Liver (tissue), 9 donors: Measurements from ENCODE around the gene EEF1A1. TPM values are rescaled to one million over a fixed set of nuclear protein-coding genes. Genes with fewer than 3 reads are reported as not detected.
"Not testable (repeated sequence)": the region's sequence is repeated elsewhere in the genome, so short reads cannot be mapped to it uniquely, and the experiment has no call there.

Experiments
- DNase-seq: peaks from one replicate; pipeline ENCODE4 v3.0.0-alpha.2; 2017; ENCODE audit warnings: low spot score
- H3K27ac ChIP-seq, 2 donors: one replicate each; pipeline ENCODE4 v1.7.0; 2013; ENCODE audit warnings: inconsistent platforms in 2 of 2, low read length in 2 of 2, control low read depth in 1 of 2, low read depth in 1 of 2, mild to moderate bottlenecking in 1 of 2
- H3K27me3 ChIP-seq, 4 donors: one replicate each; pipeline versions ENCODE4 v1.6.1 to v1.7.0; 2013; ENCODE audit warnings: low read length in 3 of 4, inconsistent platforms in 1 of 4, mild to moderate bottlenecking in 1 of 4, moderate library complexity in 1 of 4; ENCODE audit not compliant: control insufficient read depth in 4 of 4, insufficient read depth in 4 of 4
- H3K36me3 ChIP-seq, 4 donors: one replicate each; pipeline versions ENCODE4 v1.6.1 to v1.7.0; 2013; ENCODE audit warnings: low read length in 3 of 4, mild to moderate bottlenecking in 3 of 4, low read depth in 1 of 4, moderate library complexity in 1 of 4; ENCODE audit not compliant: control insufficient read depth in 4 of 4, insufficient read depth in 3 of 4
- H3K4me1 ChIP-seq, 4 donors: one replicate each; pipeline versions ENCODE4 v1.6.1 to v1.7.0; 2013; ENCODE audit warnings: low read length in 3 of 4, mild to moderate bottlenecking in 3 of 4, moderate library complexity in 1 of 4; ENCODE audit not compliant: control insufficient read depth in 4 of 4, insufficient read depth in 4 of 4
- H3K4me3 ChIP-seq, 3 donors: one replicate each; pipeline versions ENCODE4 v1.6.1 to v1.7.0; 2013; ENCODE audit warnings: low read length in 3 of 3, control low read depth in 1 of 3, low read depth in 1 of 3, mild to moderate bottlenecking in 1 of 3
- H3K9ac ChIP-seq, 2 donors: one replicate each; pipeline ENCODE4 v1.7.0; 2013; ENCODE audit warnings: low read length in 2 of 2, mild to moderate bottlenecking in 2 of 2, moderate library complexity in 2 of 2, control low read depth in 1 of 2, low read depth in 1 of 2
- H3K9me3 ChIP-seq, 4 donors: one replicate each; pipeline versions ENCODE4 v1.6.1 to v1.7.0; 2013; ENCODE audit warnings: low read length in 3 of 4; ENCODE audit not compliant: control insufficient read depth in 4 of 4
- ATF3 ChIP-seq: IDR thresholded peaks from 2 replicates; pipeline ENCODE4 v1.6.1; 2016; ENCODE audit warnings: antibody characterized with exemption
- CTCF ChIP-seq: fragments of 150-350 bp; IDR thresholded peaks from 2 replicates; pipeline ENCODE4 v1.5.1; 2017; ENCODE audit warnings: improper control_type of control experiment, low read depth, low read length; ENCODE audit not compliant: missing input control
- EGR1 ChIP-seq, 2 donors: IDR thresholded peaks; 2 replicates each; pipeline ENCODE4 v1.6.1; 2016 to 2018; ENCODE audit warnings: antibody characterized with exemption in 2 of 2, low read depth in 2 of 2
- FOXA1 ChIP-seq: IDR thresholded peaks from 2 replicates; pipeline ENCODE4 v1.6.1; 2016; ENCODE audit warnings: antibody characterized with exemption
- FOXA2 ChIP-seq: IDR thresholded peaks from 2 replicates; pipeline ENCODE4 v1.6.1; 2016; ENCODE audit warnings: antibody characterized with exemption
- GABPA ChIP-seq, 2 donors: IDR thresholded peaks in 1 of 2; conservative IDR thresholded peaks in 1 of 2; 2 replicates each; pipeline ENCODE4 v1.6.1; 2016; ENCODE audit warnings: antibody characterized with exemption in 2 of 2, mild to moderate bottlenecking in 1 of 2, moderate library complexity in 1 of 2
- HNF4G ChIP-seq: IDR thresholded peaks from 2 replicates; pipeline ENCODE4 v1.6.1; 2016; ENCODE audit warnings: antibody characterized with exemption
- JUND ChIP-seq, 2 donors: IDR thresholded peaks; 2 replicates each; pipeline ENCODE4 v1.6.1; 2016; ENCODE audit warnings: antibody characterized with exemption in 2 of 2
- MAX ChIP-seq: IDR thresholded peaks from 2 replicates; pipeline ENCODE4 v1.6.1; 2016; ENCODE audit warnings: antibody characterized with exemption
- NR2F2 ChIP-seq: IDR thresholded peaks from 2 replicates; pipeline ENCODE4 v1.6.1; 2016; ENCODE audit warnings: antibody characterized with exemption
- RAD21 ChIP-seq, 2 donors: IDR thresholded peaks; 2 replicates each; pipeline ENCODE4 v1.6.1; 2016; ENCODE audit warnings: antibody characterized with exemption in 2 of 2, mild to moderate bottlenecking in 2 of 2
- REST ChIP-seq: IDR thresholded peaks from 2 replicates; pipeline ENCODE4 v1.6.1; 2016; ENCODE audit warnings: antibody characterized with exemption, mild to moderate bottlenecking
- RXRA ChIP-seq, 2 donors: IDR thresholded peaks; 2 replicates each; pipeline ENCODE4 v1.6.1; 2017 to 2018; ENCODE audit warnings: antibody characterized with exemption in 2 of 2, mild to moderate bottlenecking in 1 of 2
- SP1 ChIP-seq: IDR thresholded peaks from 2 replicates; pipeline ENCODE4 v1.6.1; 2018; ENCODE audit warnings: antibody characterized with exemption, mild to moderate bottlenecking
- TAF1 ChIP-seq: conservative IDR thresholded peaks from 2 replicates; pipeline ENCODE4 v1.6.1; 2016; ENCODE audit warnings: antibody characterized with exemption, mild to moderate bottlenecking
- YY1 ChIP-seq: IDR thresholded peaks from 2 replicates; pipeline ENCODE4 v1.6.1; 2016; ENCODE audit warnings: antibody characterized with exemption, mild to moderate bottlenecking
- ZBTB33 ChIP-seq: IDR thresholded peaks from 2 replicates; pipeline ENCODE4 v1.6.1; 2016; ENCODE audit warnings: antibody characterized with exemption
- WGBS: extraction: QIAGEN DNeasy Blood & Tissue Kit; methylation state at CpG from one replicate; pipeline ENCODE4 v1.1.7; 2013; 5-methylcytosine and 5-hydroxymethylcytosine counted together
- polyA plus RNA-seq, 2 donors: library from polyadenylated mRNA; stranded (reverse) in 1 of 2; unstranded in 1 of 2; fragments of 200-250 nt in 1 of 2; fragments of >200 nt in 1 of 2; fragmentation: Nextera tagmentation in 1 of 2; extraction: Ambion mirVana in 1 of 2; gene quantifications; one replicate each; pipeline versions ENCODE4 v1.2.1 to v1.2.3, GENCODE V29; 2013 to 2015
- total RNA-seq, 2 donors: library from RNA; depleted of rRNA; stranded (reverse); fragments of >200 nt; gene quantifications; one replicate each; pipeline ENCODE4 v1.2.3, GENCODE V29; 2014
- donor health status: healthy.
- donor health status: healthy.
- donor health status: healthy.
- donor health status: healthy.
- donor health status: healthy.

Gene EEF1A1
- total and polyA plus RNA-seq, 4 donors, result 1,383 to 7,379 (median 3,535) TPM

GRCh38 chr6:73508776-73509175, 12.1 kb downstream of the EEF1A1 start:
- H3K9ac ChIP-seq, result no peak overlapping the region
- DNase-seq, result no peak
- no peak overlapping the region for H3K4me3 ChIP-seq
- H3K9me3 ChIP-seq, result no peaks in the 10 kb centered on the region
- H3K27me3 ChIP-seq, result no peaks in the 10 kb centered on the region
- H3K27ac ChIP-seq, result no peak overlapping the region
- H3K36me3 ChIP-seq, result peaks cover 0 to 6% (median 1%) of the 10 kb centered on the region in 4 donors
- peaks cover 0 to 2% (median 0%) of the 10 kb centered on the region in 4 donors for H3K4me1 ChIP-seq
- TF ChIP-seq JUND (IDR thresholded peaks at IDR 0.05) (no peak), FOXA1 (no peak), RAD21 (IDR thresholded peaks at IDR 0.05) (no peak), GABPA (IDR thresholded peaks at IDR 0.05 in 1 of 2, conservative IDR thresholded peaks at IDR 0.05 in 1 of 2) (no peak), TAF1 (no peak), NR2F2 (no peak), FOXA2 (no peak), HNF4G (no peak), YY1 (no peak), RXRA (IDR thresholded peaks at IDR 0.05) (no peak), ZBTB33 (no peak), EGR1 (IDR thresholded peaks at IDR 0.05; ENCODE audit: low read depth in 2 of 2) (no peak), REST (no peak), MAX (no peak), SP1 (no peak)
- 66% methylated on average over 1 of the region's 1 CpG for WGBS

GRCh38 chr6:73506246-73506645, 14.6 kb downstream of the EEF1A1 start:
- WGBS, result 91% methylated on average over 6 of the region's 6 CpGs
- Histone ChIP-seq H3K4me1 (no peaks in the 10 kb centered on the region), H3K27me3 (no peaks in the 10 kb centered on the region), H3K4me3 (no peak overlapping the region), H3K9me3 (no peaks in the 10 kb centered on the region), H3K9ac (no peak overlapping the region), H3K36me3 (peaks cover 0 to 19% (median 13%) of the 10 kb centered on the region in 4 donors), H3K27ac (no peak overlapping the region)
- TF ChIP-seq MAX, result no peak
- TF ChIP-seq EGR1 (IDR thresholded peaks at IDR 0.05; ENCODE audit: low read depth in 2 of 2), result no peak
- no peak for TF ChIP-seq FOXA1
- no peak for TF ChIP-seq NR2F2
- TF ChIP-seq HNF4G, result no peak
- TF ChIP-seq TAF1, result no peak
- TF ChIP-seq ZBTB33, result no peak
- no peak for TF ChIP-seq GABPA (IDR thresholded peaks at IDR 0.05 in 1 of 2, conservative IDR thresholded peaks at IDR 0.05 in 1 of 2)
- no peak for TF ChIP-seq CTCF
- TF ChIP-seq FOXA2, result no peak
- TF ChIP-seq SP1, result no peak
- no peak for TF ChIP-seq RAD21 (IDR thresholded peaks at IDR 0.05)
- no peak for TF ChIP-seq ATF3
- no peak for DNase-seq

GRCh38 chr6:73505705-73506104, 15.1 kb downstream of the EEF1A1 start:
- not testable (repeated sequence) for DNase-seq, H3K27me3 ChIP-seq
- WGBS, result 97% methylated on average over 8 of the region's 8 CpGs

More at GRCh38 chr6:73505705-73506104, 15.1 kb downstream of the EEF1A1 start:
- H3K27ac ChIP-seq, H3K4me1 ChIP-seq, H3K9me3 ChIP-seq, H3K9ac ChIP-seq, H3K4me3 ChIP-seq: not testable (repeated sequence)
- H3K36me3 ChIP-seq, result peaks cover 0 to 25% (median 19%) of the 10 kb centered on the region in 4 donors
